ENCODE data around the gene NR6A1.

NR6A1 gene

GRCh38 chr9:124503713-124504529, 267.2 kb downstream of the NR6A1 start:
- no peak for DNase-seq (ENCODE audit: low read depth)

GRCh38 chr9:124502711-124503702, 268.1 kb downstream of the NR6A1 start:
- DNase-seq (ENCODE audit: low read depth) = no peak

GRCh38 chr9:124501771-124502320, 269.3 kb downstream of the NR6A1 start:
- no peak for DNase-seq (ENCODE audit: low read depth)

GRCh38 chr9:124500796-124501611, 270.1 kb downstream of the NR6A1 start:
- no peak for DNase-seq (ENCODE audit: low read depth)

GRCh38 chr9:124500028-124500795, 270.9 kb downstream of the NR6A1 start:
- DNase-seq (ENCODE audit: low read depth) = no peak

GRCh38 chr9:124499216-124499615, 271.9 kb downstream of the NR6A1 start:
- DNase-seq (ENCODE audit: low read depth) = no peak

GRCh38 chr9:124498499-124499146, 272.5 kb downstream of the NR6A1 start:
- DNase-seq (ENCODE audit: low read depth) = no peak

GRCh38 chr9:124498040-124498439, 273.1 kb downstream of the NR6A1 start:
- DNase-seq (ENCODE audit: low read depth) = no peak

- no peak for DNase-seq (ENCODE audit: low read depth)
Observed at GRCh38 chr9:124497441-124497840, 273.7 kb downstream of the NR6A1 start.

GRCh38 chr9:124496463-124496862, 274.6 kb downstream of the NR6A1 start:
- DNase-seq (ENCODE audit: low read depth) = no peak

GRCh38 chr9:124496075-124496449, 275.0 kb downstream of the NR6A1 start:
- no peak for DNase-seq (ENCODE audit: low read depth)

GRCh38 chr9:124495126-124496074, 275.7 kb downstream of the NR6A1 start:
- DNase-seq (ENCODE audit: low read depth) = no peak

- no peak for DNase-seq (ENCODE audit: low read depth)
Observed at GRCh38 chr9:124493794-124494479, 277.2 kb downstream of the NR6A1 start.

- DNase-seq (ENCODE audit: low read depth) = no peak
Observed at GRCh38 chr9:124493218-124493617, 277.9 kb downstream of the NR6A1 start.

GRCh38 chr9:124492818-124493217, 278.3 kb downstream of the NR6A1 start:
- no peak for DNase-seq (ENCODE audit: low read depth)

- DNase-seq (ENCODE audit: low read depth) = no peak
Observed at GRCh38 chr9:124491049-124491975, 279.8 kb downstream of the NR6A1 start.

GRCh38 chr9:124490004-124490403, 281.1 kb downstream of the NR6A1 start:
- no peak for DNase-seq (ENCODE audit: low read depth)

GRCh38 chr9:124489222-124489621, 281.9 kb downstream of the NR6A1 start:
- no peak for DNase-seq (ENCODE audit: low read depth)

Measured in HS-27A (cell line).